ENCODE data around the gene GGNBP2.
"Not testable (repeated sequence)": the region's sequence is repeated elsewhere in the genome, so short reads cannot be mapped to it uniquely, and the experiment has no call there.

GGNBP2 gene

DNA sequence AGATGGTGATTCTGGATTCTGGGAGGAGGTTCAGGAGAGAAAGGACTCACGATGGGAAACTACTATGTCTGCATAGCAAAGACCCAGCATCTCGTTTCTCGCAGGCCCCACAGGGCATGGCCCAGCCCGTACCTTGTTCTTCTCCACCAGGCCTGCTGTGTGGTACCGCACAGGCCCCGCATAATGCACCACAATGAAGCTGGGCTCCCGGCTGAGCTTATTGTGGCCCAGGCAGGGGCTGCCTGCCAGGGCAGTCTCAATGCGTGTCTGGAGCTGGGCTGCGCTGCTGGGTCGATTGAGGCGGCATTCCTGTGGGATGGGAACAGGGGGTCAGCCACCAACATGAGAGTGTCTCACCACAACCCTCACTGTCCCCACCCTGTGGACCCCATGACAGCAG is 37.9 kb upstream of the GGNBP2 start:
- H3K9me3 ChIP-seq (ENCODE audit: insufficient read depth, low read depth, low read length) = no peaks in the 10 kb centered on the region
- H3K27me3 ChIP-seq (ENCODE audit: insufficient read depth, low read length, poor library complexity, severe bottlenecking) = no peaks in the 10 kb centered on the region
- H3K4me3 ChIP-seq (ENCODE audit: low read length, poor library complexity, severe bottlenecking) = no peak overlapping the region
- no peaks in the 10 kb centered on the region for H3K9me2 ChIP-seq (replicated peaks; ENCODE audit: low read depth, low read length)
- no peaks in the 10 kb centered on the region for H3F3A ChIP-seq (ENCODE audit: low read depth)
- H3K9ac ChIP-seq (ENCODE audit: low read depth, low read length, poor library complexity, severe bottlenecking) = no peak overlapping the region
- no peaks in the 10 kb centered on the region for H3K4me1 ChIP-seq (ENCODE audit: insufficient read depth, low read length, poor library complexity, severe bottlenecking)
- no peak for TF ChIP-seq EZH2phosphoT487 (IDR thresholded peaks at IDR 0.05; ENCODE audit: borderline replicate concordance)
- TF ChIP-seq, protein P1, sequence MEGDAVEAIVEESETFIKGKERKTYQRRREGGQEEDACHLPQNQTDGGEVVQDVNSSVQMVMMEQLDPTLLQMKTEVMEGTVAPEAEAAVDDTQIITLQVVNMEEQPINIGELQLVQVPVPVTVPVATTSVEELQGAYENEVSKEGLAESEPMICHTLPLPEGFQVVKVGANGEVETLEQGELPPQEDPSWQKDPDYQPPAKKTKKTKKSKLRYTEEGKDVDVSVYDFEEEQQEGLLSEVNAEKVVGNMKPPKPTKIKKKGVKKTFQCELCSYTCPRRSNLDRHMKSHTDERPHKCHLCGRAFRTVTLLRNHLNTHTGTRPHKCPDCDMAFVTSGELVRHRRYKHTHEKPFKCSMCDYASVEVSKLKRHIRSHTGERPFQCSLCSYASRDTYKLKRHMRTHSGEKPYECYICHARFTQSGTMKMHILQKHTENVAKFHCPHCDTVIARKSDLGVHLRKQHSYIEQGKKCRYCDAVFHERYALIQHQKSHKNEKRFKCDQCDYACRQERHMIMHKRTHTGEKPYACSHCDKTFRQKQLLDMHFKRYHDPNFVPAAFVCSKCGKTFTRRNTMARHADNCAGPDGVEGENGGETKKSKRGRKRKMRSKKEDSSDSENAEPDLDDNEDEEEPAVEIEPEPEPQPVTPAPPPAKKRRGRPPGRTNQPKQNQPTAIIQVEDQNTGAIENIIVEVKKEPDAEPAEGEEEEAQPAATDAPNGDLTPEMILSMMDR (conservative IDR thresholded peaks at IDR 0.05; ENCODE audit: low read length) = no peak
- no peak overlapping the region for H2AFZ ChIP-seq (ENCODE audit: low read length)
- H4K20me1 ChIP-seq (ENCODE audit: insufficient read depth, low read length, poor library complexity, severe bottlenecking) = no peaks in the 10 kb centered on the region
- H3K36me3 ChIP-seq (ENCODE audit: insufficient read depth, low read length) = peaks cover 72% of the 10 kb centered on the region; the same call in 1 of the 2 replicates
- H3K4me2 ChIP-seq (ENCODE audit: low read depth, low read length, poor library complexity, severe bottlenecking) = no peak overlapping the region
- no peaks in the 10 kb centered on the region for H3K79me2 ChIP-seq (ENCODE audit: insufficient read depth, low read length)

DNA sequence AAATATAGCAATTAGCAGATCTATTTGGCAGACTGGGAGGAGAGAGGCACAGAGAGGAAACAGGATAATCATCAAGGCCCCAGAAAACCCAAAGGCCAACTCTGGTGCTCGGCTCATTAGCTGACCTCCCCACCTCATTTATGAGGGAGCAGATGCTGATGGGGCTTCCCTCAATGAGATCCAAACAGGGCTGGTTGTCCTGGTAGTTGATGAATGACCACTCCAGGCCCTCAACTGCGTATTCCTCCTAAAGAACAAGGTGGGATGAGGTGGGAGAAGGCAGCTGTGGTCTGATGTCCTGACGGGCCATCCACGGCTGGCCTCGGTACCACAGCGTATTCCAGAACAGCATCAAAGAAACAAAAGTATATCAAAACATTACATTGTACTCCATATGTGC is 37.5 kb upstream of the GGNBP2 start:
- Histone ChIP-seq H2AFZ (ENCODE audit: low read length) (no peak overlapping the region), H3K9ac (ENCODE audit: low read depth, low read length, poor library complexity, severe bottlenecking) (no peak overlapping the region), H3K4me2 (ENCODE audit: low read depth, low read length, poor library complexity, severe bottlenecking) (no peak overlapping the region), H3K79me2 (ENCODE audit: insufficient read depth, low read length) (no peaks in the 10 kb centered on the region), H3K9me3 (ENCODE audit: insufficient read depth, low read depth, low read length) (no peaks in the 10 kb centered on the region), H4K20me1 (ENCODE audit: insufficient read depth, low read length, poor library complexity, severe bottlenecking) (no peaks in the 10 kb centered on the region), H3F3A (ENCODE audit: low read depth) (no peaks in the 10 kb centered on the region), H3K27me3 (ENCODE audit: insufficient read depth, low read length, poor library complexity, severe bottlenecking) (no peaks in the 10 kb centered on the region), H3K4me1 (ENCODE audit: insufficient read depth, low read length, poor library complexity, severe bottlenecking) (no peaks in the 10 kb centered on the region), H3K36me3 (ENCODE audit: insufficient read depth, low read length) (peaks cover 68% of the 10 kb centered on the region; the same call in 1 of the 2 replicates), H3K4me3 (ENCODE audit: low read length, poor library complexity, severe bottlenecking) (no peak overlapping the region), H3K9me2 (replicated peaks; ENCODE audit: low read depth, low read length) (no peaks in the 10 kb centered on the region)
- TF ChIP-seq EZH2phosphoT487 (IDR thresholded peaks at IDR 0.05; ENCODE audit: borderline replicate concordance) = no peak
- TF ChIP-seq, protein P1 (conservative IDR thresholded peaks at IDR 0.05; ENCODE audit: low read length) = no peak

DNA sequence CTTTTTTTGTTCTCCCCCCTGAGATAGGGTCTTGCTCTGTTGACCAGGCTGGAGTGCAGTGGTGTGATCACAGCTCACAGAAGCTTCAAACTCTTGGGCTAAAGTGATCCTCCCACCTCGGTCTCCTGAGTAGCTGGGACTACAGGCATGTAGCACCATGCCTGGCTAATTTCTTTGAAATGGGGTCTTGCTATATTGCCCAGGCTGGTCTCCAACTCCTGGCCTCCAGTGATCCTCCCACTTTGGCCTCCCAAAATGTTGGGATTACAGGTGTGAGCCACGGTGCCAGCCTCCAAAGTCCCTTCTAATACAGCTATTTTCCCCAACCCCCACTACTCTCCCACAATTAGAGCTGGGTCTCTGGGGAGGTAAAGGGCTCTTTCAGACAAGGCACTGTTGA is 36.3 kb upstream of the GGNBP2 start:
- not testable (repeated sequence) for H3K27me3 ChIP-seq (ENCODE audit: insufficient read depth, low read length, poor library complexity, severe bottlenecking); H4K20me1 ChIP-seq (ENCODE audit: insufficient read depth, low read length, poor library complexity, severe bottlenecking); H3K9me2 ChIP-seq (replicated peaks; ENCODE audit: low read depth, low read length); H2AFZ ChIP-seq (ENCODE audit: low read length); H3K4me3 ChIP-seq (ENCODE audit: low read length, poor library complexity, severe bottlenecking); H3K9me3 ChIP-seq (ENCODE audit: insufficient read depth, low read depth, low read length); H3K4me1 ChIP-seq (ENCODE audit: insufficient read depth, low read length, poor library complexity, severe bottlenecking); H3K9ac ChIP-seq (ENCODE audit: low read depth, low read length, poor library complexity, severe bottlenecking); H3F3A ChIP-seq (ENCODE audit: low read depth); H3K79me2 ChIP-seq (ENCODE audit: insufficient read depth, low read length); H3K4me2 ChIP-seq (ENCODE audit: low read depth, low read length, poor library complexity, severe bottlenecking)
- H3K36me3 ChIP-seq (ENCODE audit: insufficient read depth, low read length) = peaks cover 68% of the 10 kb centered on the region; the same call in 1 of the 2 replicates

DNA sequence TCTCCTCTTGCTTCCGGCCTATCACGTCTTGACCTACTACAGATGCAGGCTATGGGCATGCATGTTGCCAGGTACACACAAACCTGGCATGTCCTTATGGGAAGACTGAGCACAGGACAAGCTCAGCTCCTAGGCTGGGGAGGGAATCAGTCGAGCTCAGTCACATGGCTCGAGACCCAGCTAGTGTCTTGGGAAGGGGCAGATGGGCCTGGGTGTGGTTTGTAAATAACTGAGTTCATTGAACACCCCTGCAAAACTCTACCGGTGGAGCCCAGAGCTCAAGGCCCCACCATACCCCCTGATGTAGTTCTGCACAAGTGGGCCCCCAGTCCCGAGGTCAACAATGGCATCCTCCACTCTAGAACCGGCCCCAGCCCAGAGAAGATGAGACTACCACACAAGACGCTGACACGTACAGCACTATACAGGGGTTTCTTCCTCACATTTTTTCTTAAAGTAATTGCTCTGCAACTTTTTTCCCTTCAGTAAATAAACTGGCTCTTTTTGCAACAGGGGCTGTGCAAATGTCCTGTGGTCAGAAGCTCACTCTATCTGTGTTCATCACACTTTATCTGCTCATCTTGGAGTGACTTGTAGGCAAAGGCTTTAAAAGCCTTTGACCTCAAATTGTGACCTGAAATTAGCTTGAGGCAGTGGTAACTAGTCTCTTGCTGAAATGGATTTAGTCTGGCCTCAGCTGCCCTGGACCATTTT is 35.3 kb upstream of the GGNBP2 start:
- H3K36me3 ChIP-seq (ENCODE audit: insufficient read depth, low read length) = peaks cover 61% of the 10 kb centered on the region; the same call in 1 of the 2 replicates
- no peaks in the 10 kb centered on the region for H3K4me1 ChIP-seq (ENCODE audit: insufficient read depth, low read length, poor library complexity, severe bottlenecking)
- H2AFZ ChIP-seq (ENCODE audit: low read length) = no peak overlapping the region
- no peaks in the 10 kb centered on the region for H3K79me2 ChIP-seq (ENCODE audit: insufficient read depth, low read length)
- H3K4me2 ChIP-seq (ENCODE audit: low read depth, low read length, poor library complexity, severe bottlenecking) = no peak overlapping the region
- no peaks in the 10 kb centered on the region for H4K20me1 ChIP-seq (ENCODE audit: insufficient read depth, low read length, poor library complexity, severe bottlenecking)
- no peak overlapping the region for H3K4me3 ChIP-seq (ENCODE audit: low read length, poor library complexity, severe bottlenecking)
- H3F3A ChIP-seq (ENCODE audit: low read depth) = no peaks in the 10 kb centered on the region
- H3K9me3 ChIP-seq (ENCODE audit: insufficient read depth, low read depth, low read length) = no peaks in the 10 kb centered on the region
- no peak overlapping the region for H3K9ac ChIP-seq (ENCODE audit: low read depth, low read length, poor library complexity, severe bottlenecking)
- no peaks in the 10 kb centered on the region for H3K27me3 ChIP-seq (ENCODE audit: insufficient read depth, low read length, poor library complexity, severe bottlenecking)
- TF ChIP-seq, protein P1 (conservative IDR thresholded peaks at IDR 0.05; ENCODE audit: low read length) = no peak
- no peak for TF ChIP-seq EZH2phosphoT487 (IDR thresholded peaks at IDR 0.05; ENCODE audit: borderline replicate concordance)
- no peaks in the 10 kb centered on the region for H3K9me2 ChIP-seq (replicated peaks; ENCODE audit: low read depth, low read length)
